ENCODE data around the gene TTC23L.

The TTC23L gene

GRCh38 chr5:34832568-34832967, 6.4 kb upstream of the TTC23L start:
- no peak for DNase-seq

GRCh38 chr5:34833090-34833489, 5.9 kb upstream of the TTC23L start:
- no peak for DNase-seq

GRCh38 chr5:34833976-34834793, 4.8 kb upstream of the TTC23L start:
- no peak for DNase-seq

GRCh38 chr5:34834794-34835089, 4.2 kb upstream of the TTC23L start:
- no peak for DNase-seq

- no peak for DNase-seq
These were observed 3.3 kb upstream of the TTC23L start for GRCh38 chr5:34835664-34836063.

- DNase-seq = no peak
These were observed 2.9 kb downstream of the TTC23L start for GRCh38 chr5:34841816-34842215.

GRCh38 chr5:34842554-34842953, 3.6 kb downstream of the TTC23L start:
- no peak for DNase-seq

GRCh38 chr5:34843497-34843896, 4.5 kb downstream of the TTC23L start:
- DNase-seq = no peak

GRCh38 chr5:34844106-34844505, 5.1 kb downstream of the TTC23L start:
- DNase-seq = no peak

- DNase-seq = no peak
These were observed 6.0 kb downstream of the TTC23L start for GRCh38 chr5:34844999-34845398.

GRCh38 chr5:34847056-34847455, 8.1 kb downstream of the TTC23L start:
- no peak for DNase-seq

GRCh38 chr5:34847552-34847951, 8.6 kb downstream of the TTC23L start:
- DNase-seq = no peak

GRCh38 chr5:34848230-34848629, 9.3 kb downstream of the TTC23L start:
- no peak for DNase-seq

- no peak for DNase-seq
These were observed 10.3 kb downstream of the TTC23L start for GRCh38 chr5:34849253-34849652.

- DNase-seq = no peak
These were observed 15.7 kb downstream of the TTC23L start for GRCh38 chr5:34854459-34855174.

GRCh38 chr5:34857161-34857560, 18.2 kb downstream of the TTC23L start:
- no peak for DNase-seq

- no peak for DNase-seq
These were observed 18.9 kb downstream of the TTC23L start for GRCh38 chr5:34857894-34858293.

- DNase-seq = no peak
These were observed 19.8 kb downstream of the TTC23L start for GRCh38 chr5:34858790-34859189.

GRCh38 chr5:34859253-34859652, 20.3 kb downstream of the TTC23L start:
- DNase-seq = no peak

GRCh38 chr5:34863946-34864345, 25.0 kb downstream of the TTC23L start:
- no peak for DNase-seq

GRCh38 chr5:34865091-34865490, 26.1 kb downstream of the TTC23L start:
- DNase-seq = no peak

- DNase-seq = peak in 20 of 56 donors; percentile 2 to 29 (median 10)
These were observed 28.1 kb downstream of the TTC23L start for GRCh38 chr5:34866989-34867471.

GRCh38 chr5:34867660-34868059, 28.7 kb downstream of the TTC23L start:
- no peak for DNase-seq

All from nucleus accumbens (tissue), 56 donors.